Right lobe of liver (tissue), 6 donors: Measurements from ENCODE around the gene TPPP2. TPM values are rescaled to one million over a fixed set of nuclear protein-coding genes. Genes with fewer than 3 reads are reported as not detected.

Source experiments
- ATAC-seq, 4 donors: fragments of 200-7000 bp; cut with Tn5 transposase; one replicate each; pipeline ENCODE4 v1.9.1; 2020; ENCODE audit warnings: mild to moderate bottlenecking in 4 of 4, moderate library complexity in 4 of 4
- DNase-seq, 3 donors: peaks; one replicate each; pipeline ENCODE4 v3.0.0-alpha.2; 2020
- H3K27ac ChIP-seq, 3 donors: fragments of 200-600 bp; one replicate each; pipeline ENCODE4 v1.8.0; 2022
- H3K27me3 ChIP-seq, 2 donors: fragments of 200-600 bp; one replicate each; pipeline ENCODE4 v1.8.0; 2022
- H3K36me3 ChIP-seq, 4 donors: fragments of 200-600 bp; sonication (generic) in 1 of 4; one replicate each; pipeline versions ENCODE4 v1.5.1 to v1.8.0; 2017 to 2022; ENCODE audit warnings: control low read depth in 1 of 4
- H3K4me1 ChIP-seq, 4 donors: fragments of 200-600 bp; sonication (generic) in 1 of 4; one replicate each; pipeline versions ENCODE4 v1.5.1 to v1.8.0; 2017 to 2022; ENCODE audit warnings: control low read depth in 1 of 4
- H3K4me3 ChIP-seq, 3 donors: fragments of 200-600 bp; one replicate each; pipeline ENCODE4 v1.8.0; 2022
- H3K9me3 ChIP-seq, 4 donors: fragments of 200-600 bp; sonication (generic) in 1 of 4; one replicate each; pipeline versions ENCODE4 v1.5.1 to v1.8.0; 2017 to 2022; ENCODE audit warnings: control low read depth in 1 of 4
- CTCF ChIP-seq, 4 donors: fragments of 200-600 bp in 3 of 4; fragments of 450-650 bp in 1 of 4; IDR thresholded peaks; one replicate each; pipeline versions ENCODE4 v1.5.1 to v1.8.0; 2016 to 2022; ENCODE audit warnings: antibody characterized with exemption in 4 of 4, mild to moderate bottlenecking in 2 of 4
- POLR2A ChIP-seq: fragments of 450-650 bp; IDR thresholded peaks from one replicate; pipeline ENCODE4 v1.6.1; 2017; ENCODE audit warnings: antibody characterized with exemption, mild to moderate bottlenecking
- WGBS: methylation state at CpG from one replicate; pipeline ENCODE4 v1.1.6; 2018; ENCODE audit warnings: low coverage, low lambda C conversion rate; ENCODE audit not compliant: insufficient coverage; ENCODE audit errors: missing lambda C conversion rate; 5-methylcytosine and 5-hydroxymethylcytosine counted together
- intact Hi-C, 2 donors: fragments of 100-400 bp; cut with DNase I; formaldehyde crosslinking; loops; one replicate each; pipeline versions ENCODE4 v1.11.2 to v1.14.1; 2022
- total RNA-seq, 6 experiments: library from RNA; depleted of rRNA in 2 of 6; stranded (reverse); fragments of >200 nt in 2 of 6; fragmentation: NEBNext Ultra II Directional in 3 of 6; extraction: Animal tissue kit (Norgen Biotek cat#: 25700) in 3 of 6; gene quantifications; one replicate each; pipeline versions ENCODE4 v1.1.0 to v1.2.4, GENCODE V29; 2016 to 2023
- donor health status: DM: no; HTN: yes; CAD: no.
- donor health status: DM: no; HTN: no; CAD: no.
- donor health status: DM: no; HTN: no; CAD: no.
- donor health status: DM: no; HTN: yes; CAD: no.
- donor health status: DM: no; HTN: yes; CAD: no.

TPPP2 gene
- total RNA-seq, 6 experiments from 2014 or later, result 0.24 to 3.4 (median 1.6) TPM

DNA sequence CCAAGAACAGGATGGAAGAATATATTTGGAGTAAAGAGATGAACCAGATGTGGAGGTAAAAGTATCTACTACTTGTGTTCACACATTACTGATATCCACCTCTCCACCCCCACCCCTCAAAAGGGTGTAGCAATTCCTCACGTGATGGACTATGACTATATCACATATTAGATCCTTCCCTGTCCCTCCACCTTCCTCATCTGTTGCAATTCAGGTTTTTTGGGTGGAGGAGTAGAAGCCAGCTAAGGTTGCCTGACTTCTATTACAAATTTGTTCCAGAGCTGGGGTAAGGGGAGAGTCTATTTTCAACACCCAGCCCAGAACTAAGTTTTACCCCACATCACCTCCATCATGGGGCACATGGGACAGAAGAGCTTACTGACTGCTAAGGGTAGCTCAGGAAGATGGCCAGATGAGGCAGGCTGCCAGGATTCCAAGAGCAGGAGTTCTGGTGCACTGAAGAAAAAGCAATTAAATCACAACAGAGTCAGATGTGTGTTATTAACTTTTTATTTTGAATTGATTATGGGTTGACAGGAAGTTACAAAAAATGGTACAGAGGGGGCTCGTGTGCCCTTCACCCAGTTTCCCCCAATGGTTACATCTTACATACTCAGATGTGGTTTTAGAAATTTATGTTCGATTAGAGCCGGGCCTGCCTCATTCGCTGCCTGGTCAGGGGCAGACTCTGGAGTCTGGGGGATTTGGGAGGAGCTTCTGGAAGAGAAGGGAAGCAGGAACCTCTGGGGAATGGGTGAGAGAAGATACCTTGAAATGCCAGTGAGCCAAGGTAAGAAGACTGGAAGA, 2.5 kb downstream of the TPPP2 start:
- no peaks in the 10 kb centered on the region for H3K36me3 ChIP-seq
- H3K4me1 ChIP-seq, result no peaks in the 10 kb centered on the region
- H3K4me3 ChIP-seq, result no peak overlapping the region
- WGBS, result 77% methylated on average over 5 of the region's 5 CpGs
- no peaks in the 10 kb centered on the region for H3K27me3 ChIP-seq
- H3K9me3 ChIP-seq, result no peaks in the 10 kb centered on the region
- H3K27ac ChIP-seq, result no peak overlapping the region
- TF ChIP-seq POLR2A (no peak), CTCF (IDR thresholded peaks at IDR 0.05) (no peak)
- no peak for ATAC-seq
- intact Hi-C loops, result no loop called here
- no peak for DNase-seq

DNA sequence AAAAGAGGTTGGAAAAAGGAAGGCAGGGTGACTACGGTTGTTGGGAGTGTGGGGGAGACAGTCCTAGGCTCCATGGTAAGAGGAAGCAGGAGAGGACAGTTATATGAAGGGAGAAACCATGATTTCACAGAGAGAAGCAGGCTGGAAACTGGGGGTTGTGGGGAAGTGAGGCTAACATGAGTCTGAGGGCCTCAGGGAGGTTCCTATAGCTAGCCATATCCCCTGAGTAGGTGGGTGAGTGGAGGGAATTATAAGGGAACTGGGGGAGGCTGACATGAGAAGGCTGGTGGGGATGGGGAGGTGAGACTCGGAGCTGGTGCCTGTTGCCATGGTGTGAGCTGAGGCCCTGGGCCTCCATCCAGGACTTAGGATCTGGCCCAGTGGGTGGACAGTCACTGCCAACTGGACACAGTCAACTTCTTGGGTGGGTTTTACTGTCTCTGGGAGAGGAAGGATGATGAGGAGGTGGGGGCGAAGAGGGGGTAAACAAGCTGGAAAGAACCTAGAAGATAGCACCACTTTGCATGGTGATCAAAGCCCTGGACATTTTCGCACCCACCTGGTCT, 3.2 kb downstream of the TPPP2 start:
- Histone ChIP-seq H3K27ac (no peak overlapping the region), H3K36me3 (no peaks in the 10 kb centered on the region), H3K4me1 (peaks cover 0 to 4% (median 1%) of the 10 kb centered on the region in 4 donors), H3K27me3 (no peaks in the 10 kb centered on the region), H3K9me3 (no peaks in the 10 kb centered on the region), H3K4me3 (no peak overlapping the region)
- no peak for DNase-seq
- TF ChIP-seq CTCF (IDR thresholded peaks at IDR 0.05), result no peak
- TF ChIP-seq POLR2A, result no peak
- intact Hi-C loops, result no loop called here
- WGBS, result 85% methylated on average over 4 of the region's 4 CpGs
- peak in 1 of 4 donors; percentile 14 for ATAC-seq

DNA sequence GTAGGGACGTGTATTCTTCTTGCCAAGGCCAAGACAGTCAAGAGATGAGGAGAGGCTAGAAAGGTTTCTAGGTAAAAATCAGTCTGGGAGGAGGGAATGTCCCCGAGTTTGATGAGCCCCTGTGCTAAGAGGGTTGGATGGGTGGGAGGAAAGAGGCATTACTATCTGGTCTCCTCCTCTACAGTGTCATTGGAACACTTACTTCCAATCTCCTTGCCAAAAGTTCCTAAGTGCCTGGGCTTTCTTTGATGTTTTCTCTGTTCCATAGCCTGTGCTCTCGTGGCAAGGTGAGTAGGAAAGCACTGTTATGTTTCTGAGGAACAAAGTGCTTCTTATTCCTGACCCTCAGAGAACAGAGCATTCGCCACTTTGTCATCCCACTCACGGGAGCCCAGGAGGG, 4.7 kb downstream of the TPPP2 start, which contains the start of gene RNASE13:
Gene RNASE13, minus strand, starts transcription at position 101 of the 400 bp plus-strand sequence. CDS start 519 bp downstream, outside the sequence.
- WGBS, result 67% methylated on average over 2 of the region's 5 CpGs
- DNase-seq (no peak), ATAC-seq (no peak)
- Histone ChIP-seq H3K27me3 (no peaks in the 10 kb centered on the region), H3K27ac (no peak within 1 kb of the TSS), H3K4me1 (peaks cover 0 to 19% (median 8%) of the 10 kb centered on the region in 4 donors), H3K9me3 (no peaks in the 10 kb centered on the region), H3K4me3 (no peak within 1 kb of the TSS), H3K36me3 (no peaks in the 10 kb centered on the region)
- intact Hi-C loops, result no loop called here
- no peak for TF ChIP-seq POLR2A
- no peak for TF ChIP-seq CTCF (IDR thresholded peaks at IDR 0.05)

GRCh38 chr14:21036751-21037150, 6.7 kb downstream of the TPPP2 start:
- DNase-seq, result no peak
- intact Hi-C loops, result no loop called here
- WGBS, result 88% methylated on average over 7 of the region's 7 CpGs
- Histone ChIP-seq H3K4me1 (peaks cover 0 to 35% (median 10%) of the 10 kb centered on the region in 4 donors), H3K4me3 (no peak overlapping the region), H3K9me3 (no peaks in the 10 kb centered on the region), H3K36me3 (no peaks in the 10 kb centered on the region), H3K27me3 (no peaks in the 10 kb centered on the region), H3K27ac (no peak overlapping the region)
- ATAC-seq, result no peak
- TF ChIP-seq CTCF (IDR thresholded peaks at IDR 0.05), result no peak
- TF ChIP-seq POLR2A, result no peak
